ENCODE measurements around the gene EPB41L2.

The EPB41L2 gene

GRCh38 chr6:131041814-131042213 is 21.2 kb downstream of the EPB41L2 start:
- H3K27ac ChIP-seq, result no peak overlapping the region
- TF ChIP-seq CTCF (conservative IDR thresholded peaks at IDR 0.05), result no peak

- no peak overlapping the region for H3K27ac ChIP-seq
- no peak for TF ChIP-seq CTCF (conservative IDR thresholded peaks at IDR 0.05)
These were observed 22.2 kb downstream of the EPB41L2 start for GRCh38 chr6:131040866-131041265.

GRCh38 chr6:131039345-131039680 is 23.7 kb downstream of the EPB41L2 start:
- H3K27ac ChIP-seq, result no peak overlapping the region
- no peak for TF ChIP-seq CTCF (conservative IDR thresholded peaks at IDR 0.05)

GRCh38 chr6:131038597-131039344 is 24.3 kb downstream of the EPB41L2 start:
- TF ChIP-seq CTCF (conservative IDR thresholded peaks at IDR 0.05), result no peak
- H3K27ac ChIP-seq, result no peak overlapping the region

GRCh38 chr6:131037194-131037897 is 25.7 kb downstream of the EPB41L2 start:
- no peak overlapping the region for H3K27ac ChIP-seq

GRCh38 chr6:131036601-131037000 is 26.4 kb downstream of the EPB41L2 start:
- no peak overlapping the region for H3K27ac ChIP-seq
- no peak for TF ChIP-seq CTCF (conservative IDR thresholded peaks at IDR 0.05)

More at GRCh38 chr6:131037194-131037897, 25.7 kb downstream of the EPB41L2 start:
- TF ChIP-seq CTCF (conservative IDR thresholded peaks at IDR 0.05), result no peak

- TF ChIP-seq CTCF (conservative IDR thresholded peaks at IDR 0.05), result no peak
- no peak overlapping the region for H3K27ac ChIP-seq
These were observed 26.9 kb downstream of the EPB41L2 start for GRCh38 chr6:131036143-131036542.

Measured in VCaP (cell line).